GM23338 (cell line): ENCODE data around the gene WDR49.

Experiments used
- CTCF ChIP-seq, 2 experiments: fragments of 200-600 bp in 1 of 2; sonication (generic) in 1 of 2; conservative IDR thresholded peaks; 2 replicates each; pipeline versions ENCODE4 v1.5.1 to v1.6.1; 2016 to 2017; ENCODE audit warnings: antibody characterized with exemption in 2 of 2, low read depth in 2 of 2, mild to moderate bottlenecking in 2 of 2, moderate library complexity in 1 of 2
- EZH2phosphoT487 ChIP-seq: fragments of 200-600 bp; sonication (generic); IDR thresholded peaks from one replicate; pipeline ENCODE4 v1.8.1; 2018; ENCODE audit warnings: antibody characterized with exemption; ENCODE audit not compliant: unreplicated experiment

GRCh38 chr3:167507954-167508353 lies 145.8 kb downstream of the WDR49 start:
- no peak for TF ChIP-seq CTCF (conservative IDR thresholded peaks at IDR 0.05; ENCODE audit: low read depth in 2 of 2)
- TF ChIP-seq EZH2phosphoT487: no peak
